NCI-H748 (cell line): ENCODE data around the gene LRRC75B.
A peak's percentile ranks its signal among the peaks of the same experiment; 100 is the strongest.

Experiments used
- DNase-seq: peaks from one replicate; lab custom pipeline; 2025; ENCODE audit not compliant: unreplicated experiment; lab: John Stamatoyannopoulos, UW

Gene LRRC75B

DNA sequence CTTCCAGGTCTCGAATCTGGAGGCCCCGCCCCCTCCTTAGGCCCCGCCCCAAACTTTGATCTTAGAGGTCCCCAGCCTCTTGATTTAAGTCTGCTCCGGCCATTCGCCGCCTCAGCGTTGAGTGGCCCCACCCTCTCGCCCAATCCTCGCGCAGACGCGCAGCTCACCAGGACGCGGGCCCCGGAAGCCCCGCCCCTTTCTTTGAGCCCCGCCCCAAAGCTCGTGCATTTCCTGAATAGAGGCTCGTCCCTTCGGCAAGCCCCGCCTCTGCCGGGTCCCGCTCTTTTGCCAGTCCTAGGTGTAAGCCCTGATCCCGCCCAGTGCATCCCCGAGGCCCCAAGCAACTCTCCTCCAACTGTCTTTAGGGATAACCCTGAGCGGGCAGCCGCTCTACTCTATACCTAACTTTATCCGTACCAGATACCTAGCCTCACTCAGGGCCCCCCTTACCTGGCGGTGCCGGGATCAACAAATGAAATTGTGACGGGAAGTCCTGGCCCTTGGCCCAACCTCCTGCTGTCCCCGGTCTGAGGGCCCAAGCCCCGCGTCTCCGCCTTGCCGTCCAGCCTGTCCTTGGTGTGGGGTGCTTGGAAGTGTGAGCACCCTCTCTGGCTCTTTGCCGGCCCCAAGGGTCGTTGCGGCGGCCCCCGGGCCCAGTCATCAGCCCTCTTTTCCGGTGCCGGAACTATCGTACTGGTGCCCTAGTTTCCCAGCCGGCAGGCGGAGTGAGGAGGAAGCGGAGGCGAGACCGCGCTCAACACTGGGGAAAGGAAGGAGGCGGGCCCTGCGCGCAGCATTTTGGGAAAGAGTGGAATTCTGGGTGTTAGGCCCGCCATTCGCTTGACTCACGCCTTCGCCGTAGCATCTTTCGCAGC is 37.5 kb downstream of the LRRC75B start, which contains the start of gene SNRPD3:
SNRPD3 (plus strand) TSS at position 835 of the 875 bp plus-strand sequence. CDS start 1,676 bp downstream, outside the sequence.
- peak; percentile 96 for DNase-seq

DNA sequence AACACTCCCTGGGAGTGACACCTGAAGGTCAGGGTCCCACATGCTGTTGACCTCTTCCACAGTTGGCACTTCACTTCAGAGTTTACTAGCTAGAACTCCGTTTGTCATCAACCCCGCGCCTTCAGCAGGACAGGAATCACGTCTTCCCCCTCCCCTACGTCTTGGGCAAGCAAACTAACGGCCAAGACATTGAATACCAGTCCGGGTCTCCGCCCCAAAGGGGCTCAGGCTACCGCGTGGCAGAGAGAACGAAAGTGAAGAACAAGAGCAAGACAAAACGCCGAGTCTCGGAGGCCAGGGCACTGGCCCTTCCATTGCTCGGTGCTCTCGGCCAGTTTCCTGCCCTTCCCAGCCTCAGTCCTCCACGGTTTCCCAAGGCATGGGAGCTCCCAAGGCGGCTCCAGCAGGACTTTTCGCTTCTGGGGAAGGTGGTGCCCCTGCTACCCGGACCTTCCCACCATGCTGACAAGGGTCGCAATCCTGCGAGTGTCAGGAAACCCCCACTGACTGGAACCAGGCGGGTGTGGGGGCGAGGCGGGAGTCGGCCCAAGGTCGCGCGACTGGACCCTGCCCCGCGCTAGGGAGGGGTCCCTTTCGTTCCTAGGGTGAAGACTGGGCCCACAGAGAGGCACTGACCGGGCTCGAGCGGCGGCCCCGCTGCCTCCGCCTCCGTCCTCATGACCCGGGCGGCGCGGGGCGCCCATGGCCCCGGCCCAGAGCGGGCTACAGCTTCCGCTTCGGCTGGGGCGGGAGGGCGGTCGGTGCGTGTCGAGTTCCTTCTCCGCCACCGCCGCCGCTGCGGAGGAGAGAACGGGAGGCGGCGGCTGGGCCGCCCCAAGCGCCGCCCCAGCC is 38.3 kb downstream of the LRRC75B start, which contains the start of gene GUCD1:
GUCD1 (minus strand) TSS at position 826 of the 852 bp plus-strand sequence; CDS start at position 679, 147 bp downstream.
- peak; percentile 24 for DNase-seq

DNA sequence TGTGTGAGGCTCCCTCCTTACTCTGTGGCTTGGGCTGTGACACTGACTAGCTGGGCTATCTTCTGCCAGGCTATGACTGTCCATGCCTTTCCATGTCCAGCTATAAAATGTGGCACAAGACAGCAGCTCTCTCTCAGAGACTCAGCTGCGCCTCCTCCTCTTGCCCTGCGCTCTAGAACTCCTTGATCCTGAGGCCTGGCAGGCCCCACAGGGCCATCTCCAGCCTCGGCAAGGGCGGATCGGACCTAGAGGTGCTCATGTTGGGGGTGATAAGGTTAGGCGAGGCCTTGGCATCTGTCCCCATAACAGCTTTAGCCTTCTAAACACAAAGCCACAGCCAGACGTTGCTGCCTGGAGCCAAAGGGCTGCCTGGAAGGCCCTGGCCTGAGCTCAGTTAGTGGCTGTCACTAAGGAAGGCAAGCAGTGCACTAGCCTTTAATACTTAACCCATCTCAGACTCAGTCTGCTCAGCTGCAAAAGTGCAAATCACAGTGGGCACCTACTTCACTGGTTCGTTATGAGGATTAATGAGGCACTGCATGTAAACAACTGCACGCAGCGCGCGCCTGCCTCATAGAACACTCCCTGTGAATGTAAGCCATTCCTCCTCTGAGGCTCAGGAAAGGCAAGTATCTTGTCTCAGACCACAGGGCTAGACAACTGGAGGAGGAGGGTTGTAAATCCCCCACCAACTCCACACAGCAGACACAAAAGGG is 39.1 kb downstream of the LRRC75B start:
- DNase-seq, result peak; percentile 24

DNA sequence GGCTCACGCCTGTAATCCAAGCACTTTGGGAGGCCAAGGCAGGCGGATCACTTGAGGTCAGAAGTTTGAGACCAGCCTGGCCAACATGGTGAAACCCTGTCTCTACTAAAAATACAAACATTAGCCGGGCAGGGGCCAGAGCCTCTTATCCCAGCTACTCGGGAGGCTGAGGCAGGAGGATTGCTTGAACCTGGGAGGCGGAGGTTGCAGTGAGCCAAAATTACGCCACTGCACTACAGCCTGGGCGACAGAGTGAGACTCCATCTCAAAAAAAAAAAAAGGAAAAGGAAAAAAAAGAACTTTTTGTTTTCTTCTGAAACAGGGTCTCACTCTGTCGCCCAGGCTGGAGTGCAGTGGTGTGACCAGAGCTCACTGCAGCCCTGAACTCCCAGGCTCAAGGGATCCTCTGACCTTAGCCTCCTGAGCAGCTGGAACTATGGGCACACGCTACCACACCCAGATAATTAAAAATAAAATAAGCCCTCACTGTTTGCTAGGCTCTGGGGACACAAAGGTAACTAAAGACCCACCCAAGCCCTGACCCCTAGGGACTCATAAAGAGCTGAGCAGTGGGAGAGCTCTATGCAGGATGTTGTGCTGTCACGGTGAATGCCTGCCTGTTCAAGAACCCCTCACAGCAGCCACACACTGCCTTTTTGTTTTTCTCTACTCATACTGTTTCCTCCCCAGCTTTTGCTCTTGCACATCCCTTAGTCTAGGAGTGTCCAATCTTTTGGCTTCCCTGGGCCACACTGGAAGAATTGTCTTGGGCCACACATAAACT is 40.2 kb downstream of the LRRC75B start:
- DNase-seq, result peak; percentile 66

DNA sequence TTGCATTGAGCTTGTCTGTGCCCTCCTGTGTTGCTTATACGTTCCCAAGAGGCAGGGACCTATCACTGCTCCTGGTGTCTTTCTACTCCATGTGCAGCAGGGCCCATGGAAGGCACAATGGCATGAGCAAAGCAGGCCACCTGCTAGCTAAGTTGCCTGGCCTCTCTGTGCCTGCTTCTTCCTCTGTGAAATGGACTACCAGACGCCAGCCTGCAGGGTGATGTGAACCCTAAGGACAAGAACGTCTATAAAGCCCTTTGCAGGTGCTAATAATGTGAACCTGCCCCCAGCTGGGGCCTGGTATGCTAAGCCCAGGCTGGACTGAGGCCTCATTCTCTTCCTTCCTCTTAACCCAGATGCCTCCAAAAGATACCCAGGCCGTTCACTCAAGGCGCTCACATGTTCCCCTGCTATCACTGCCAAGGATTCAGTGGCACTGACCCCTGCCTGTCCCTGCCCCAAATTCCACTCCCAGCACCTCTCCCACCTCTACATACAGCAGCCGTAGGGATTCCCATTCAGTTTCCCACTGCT is 41.9 kb downstream of the LRRC75B start:
- no peak for DNase-seq

DNA sequence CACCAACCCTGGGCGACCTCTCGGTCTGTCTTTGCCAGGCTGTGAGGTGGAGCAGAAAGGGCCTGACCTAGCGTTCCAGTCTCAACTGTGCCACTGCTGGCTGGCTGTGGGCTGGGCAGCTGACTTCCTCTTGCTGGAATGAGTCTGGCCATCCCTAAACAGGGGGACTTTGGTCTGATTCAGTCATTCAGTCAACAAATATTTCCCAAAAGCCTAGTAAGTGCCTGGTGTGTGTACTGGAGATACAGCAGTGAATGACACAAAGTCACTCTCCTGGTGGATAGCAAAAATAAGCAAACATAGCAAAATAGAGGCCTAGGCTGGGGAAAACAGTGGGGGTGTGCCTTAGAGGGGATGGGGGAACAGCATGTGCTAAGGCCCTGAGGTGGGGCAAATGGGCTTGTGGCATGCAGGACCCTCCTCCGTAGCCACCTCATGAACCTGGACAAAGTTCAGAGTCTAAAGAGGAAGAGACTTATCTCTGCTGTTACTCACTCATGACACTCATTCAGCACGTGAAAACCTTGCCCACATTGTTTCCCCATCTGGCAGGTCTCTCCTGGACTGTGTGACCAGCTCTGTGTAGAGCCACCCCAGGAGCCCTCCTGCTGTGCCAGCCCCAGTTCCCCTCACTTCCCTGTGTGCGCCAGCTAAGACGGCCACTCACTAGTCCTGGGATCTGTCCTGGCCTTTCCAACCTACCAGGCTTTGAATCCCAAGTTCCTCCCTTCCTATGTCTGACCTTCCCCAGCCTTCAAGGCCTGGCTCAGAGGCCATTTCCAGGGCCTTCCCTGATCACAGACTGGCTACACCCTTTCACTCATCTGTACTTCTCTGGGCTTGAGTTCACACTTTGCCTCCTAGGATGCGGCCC is 42.6 kb downstream of the LRRC75B start:
- DNase-seq, result no peak

DNA sequence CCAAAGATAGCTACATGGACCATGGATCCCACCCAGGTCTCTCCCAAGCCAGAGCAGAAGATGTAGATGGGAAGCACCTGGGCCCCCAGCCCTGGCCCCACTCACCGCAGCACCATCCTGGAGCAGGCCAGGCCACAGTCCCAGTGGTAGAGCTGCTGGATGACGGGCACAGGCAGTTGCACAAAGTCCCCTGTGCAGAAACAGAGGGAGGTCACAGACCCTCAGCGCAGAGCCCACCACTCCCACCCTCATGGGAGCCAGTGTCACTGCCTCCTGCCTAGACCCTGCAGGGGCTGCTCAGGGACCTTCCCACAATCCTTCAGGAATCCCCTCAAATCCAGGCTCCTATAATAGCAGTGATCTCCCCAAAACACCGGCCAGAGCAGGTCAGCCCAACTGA is 44.1 kb downstream of the LRRC75B start:
- DNase-seq, result no peak

DNA sequence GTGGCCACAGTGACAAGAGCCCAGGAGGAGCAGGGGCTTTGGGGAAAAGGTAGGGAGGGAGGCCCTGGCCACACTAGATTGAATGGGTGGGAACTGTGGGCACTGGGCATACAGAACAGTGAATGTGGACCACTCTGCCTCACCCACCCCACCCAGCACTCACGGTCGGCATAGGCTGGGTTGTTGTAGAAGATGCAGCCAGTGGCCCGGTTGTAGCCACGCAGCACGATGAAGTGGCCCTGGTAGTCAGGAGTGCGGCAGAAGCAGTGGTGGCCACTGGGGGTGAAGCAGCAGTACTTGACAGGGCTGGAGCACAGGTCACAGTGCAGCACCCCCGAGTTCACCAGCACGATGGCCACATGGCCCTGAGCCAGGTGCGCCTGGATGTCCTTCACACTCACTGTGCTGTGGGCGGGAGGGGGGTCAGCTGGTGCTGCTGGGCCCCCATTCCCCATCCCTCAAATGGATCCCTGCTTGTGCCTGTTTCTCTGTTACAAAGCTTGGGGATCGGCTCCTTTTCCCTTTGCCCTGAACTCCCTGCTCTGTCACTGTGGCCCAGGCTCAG is 49.1 kb downstream of the LRRC75B start:
- no peak for DNase-seq

DNA sequence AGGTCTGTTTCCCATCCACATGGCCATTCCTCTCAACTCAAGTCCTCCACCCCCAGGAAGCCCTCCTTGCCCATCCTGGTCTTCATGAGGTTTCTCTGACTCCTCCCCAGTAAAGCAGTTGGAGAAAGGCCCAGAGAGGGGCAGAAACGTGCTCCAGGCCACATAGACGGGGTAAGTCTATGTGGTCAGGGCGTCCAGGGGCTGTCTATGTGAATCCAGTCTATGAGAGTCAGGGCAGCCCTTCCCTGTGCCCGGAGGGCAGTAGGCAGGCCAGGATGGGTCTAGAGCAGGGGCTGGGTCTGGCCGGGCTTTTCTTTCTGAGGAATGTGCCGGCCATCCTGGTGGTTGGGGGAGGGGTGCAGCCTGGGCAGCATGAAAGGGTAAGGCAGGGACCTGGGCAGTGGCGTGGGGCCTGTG is 49.7 kb downstream of the LRRC75B start:
- no peak for DNase-seq

DNA sequence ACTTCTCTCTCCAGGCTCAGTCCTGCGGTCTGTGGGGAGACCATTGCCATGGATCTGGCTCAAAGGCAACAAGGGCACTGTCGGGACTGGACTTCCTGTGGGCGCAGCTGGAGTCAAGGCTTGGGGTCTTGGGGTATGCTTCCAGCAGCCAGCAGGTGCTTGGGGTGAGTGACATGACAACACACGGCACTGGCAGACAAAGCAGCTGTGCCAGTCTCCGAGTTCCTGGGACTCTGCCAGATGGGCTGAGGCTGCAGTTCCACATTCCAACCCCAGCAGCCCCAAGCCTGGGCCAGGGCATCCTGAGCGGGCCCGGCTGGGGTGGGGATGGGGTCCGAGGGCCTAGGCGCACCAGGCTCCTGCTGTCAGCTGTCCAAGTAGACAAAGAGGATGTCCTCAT is 50.2 kb downstream of the LRRC75B start:
- DNase-seq, result no peak

DNA sequence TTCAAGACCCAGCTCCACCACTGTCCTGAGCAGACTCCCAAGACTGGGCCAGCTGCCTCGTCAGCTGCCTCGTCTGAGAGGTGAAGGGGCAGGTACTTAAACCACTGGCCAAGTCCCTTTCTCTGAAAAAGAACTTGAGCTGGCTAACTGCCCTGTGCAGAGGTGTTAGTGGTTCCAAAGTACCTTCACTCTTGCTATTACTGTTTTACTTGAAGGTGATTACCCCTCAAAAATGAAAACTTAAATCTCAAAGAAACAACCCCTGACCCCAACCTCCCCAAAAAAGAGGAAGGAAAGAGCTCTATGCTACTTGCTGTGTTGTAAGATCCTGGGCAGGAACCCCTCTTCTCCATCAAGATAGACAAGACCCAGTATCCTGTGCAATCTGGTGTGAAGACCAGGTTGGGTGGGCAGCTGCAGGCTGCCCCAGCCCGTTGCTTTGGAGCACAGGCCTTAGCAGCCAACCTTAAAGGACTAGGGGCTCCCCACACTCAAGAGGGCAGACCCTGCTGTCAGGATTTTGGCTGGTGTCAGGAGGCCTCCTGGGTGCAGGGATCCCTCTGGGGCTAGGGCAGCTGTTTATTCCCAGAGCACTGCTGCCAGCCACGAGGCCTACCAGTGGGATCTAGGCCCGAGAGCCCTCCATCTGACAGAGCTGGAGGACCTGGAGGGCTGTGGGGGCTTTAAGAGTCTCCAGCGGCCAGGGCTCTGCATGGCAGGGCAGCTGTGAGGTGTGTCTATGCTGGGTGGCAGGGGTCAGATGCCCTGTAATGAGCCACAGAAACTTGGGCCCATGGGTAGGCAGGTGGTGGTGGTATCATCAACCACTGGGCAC is 51.0 kb downstream of the LRRC75B start:
- DNase-seq, result no peak

DNA sequence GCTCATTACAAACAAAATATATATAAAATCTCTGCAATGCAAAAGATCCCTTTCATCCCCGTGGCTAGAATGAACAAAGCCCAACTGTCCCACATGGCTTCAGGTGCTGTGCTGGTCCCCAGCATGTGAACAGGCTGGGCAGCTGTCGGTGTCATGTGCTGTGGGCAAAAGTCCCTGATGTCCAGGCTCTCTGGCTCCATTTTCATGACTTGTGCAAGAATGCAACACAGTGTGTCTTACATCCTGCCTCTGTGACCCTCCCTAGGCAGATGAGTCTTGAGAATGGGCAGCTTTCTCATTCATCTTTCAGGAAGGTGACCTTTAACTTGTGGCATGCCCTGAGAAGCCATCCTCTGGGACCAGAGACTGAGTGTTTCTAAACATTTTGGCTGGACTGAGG is 52.4 kb downstream of the LRRC75B start:
- DNase-seq, result no peak

DNA sequence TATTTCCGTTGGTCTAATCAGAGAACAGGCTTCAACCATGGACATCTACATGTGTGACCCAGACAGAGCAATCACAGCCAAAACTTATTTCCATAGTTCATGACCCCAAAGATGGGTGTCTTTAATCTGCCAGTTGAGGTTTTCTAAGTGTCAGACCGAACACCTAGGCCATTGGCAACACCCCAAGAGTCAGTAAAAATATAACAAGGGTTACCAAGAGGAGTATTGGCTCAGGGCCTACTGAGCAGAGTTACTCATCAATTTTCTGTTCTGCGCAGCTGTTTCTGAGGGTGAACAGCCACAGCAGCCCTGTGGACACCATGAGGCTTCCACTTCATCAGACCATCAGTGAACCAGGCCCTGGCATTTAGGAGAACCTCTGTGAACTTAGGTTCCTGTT is 56.8 kb downstream of the LRRC75B start:
- DNase-seq, result no peak
